ENCODE measurements around the gene PUS7.
A peak's percentile ranks its signal among the peaks of the same experiment; 100 is the strongest.
"Not testable (repeated sequence)": the region's sequence is repeated elsewhere in the genome, so short reads cannot be mapped to it uniquely, and the experiment has no call there.

Gene PUS7

DNA sequence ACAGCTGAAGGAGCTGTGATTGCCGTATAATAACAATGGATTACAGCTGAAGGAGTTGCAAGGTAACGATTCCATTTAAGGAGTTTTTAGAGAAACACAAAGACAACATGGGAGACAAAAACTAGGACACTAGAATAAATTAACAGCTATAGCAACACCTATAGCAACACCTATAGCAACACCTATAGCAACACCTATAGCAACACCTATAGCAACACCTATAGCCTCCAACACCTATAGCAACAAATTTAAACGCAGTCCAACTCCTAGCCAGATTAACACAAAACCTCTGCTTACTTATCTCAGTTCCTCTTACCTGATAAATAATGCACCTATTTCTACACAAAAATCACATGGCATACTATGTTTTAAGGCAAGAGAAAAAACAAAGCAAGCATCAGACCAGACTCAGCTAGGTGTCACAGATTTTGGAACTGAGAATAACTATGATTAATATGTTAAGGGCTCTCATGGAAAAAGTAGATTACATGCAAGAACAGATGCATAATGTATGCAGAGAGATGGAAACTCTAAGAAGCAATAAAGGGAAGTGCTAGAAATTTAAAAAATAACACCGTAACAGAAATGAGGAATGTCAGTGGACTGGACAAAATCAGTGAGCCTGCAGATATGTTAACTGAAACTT lies 77.6 kb downstream of the PUS7 start:
- no peak for DNase-seq

DNA sequence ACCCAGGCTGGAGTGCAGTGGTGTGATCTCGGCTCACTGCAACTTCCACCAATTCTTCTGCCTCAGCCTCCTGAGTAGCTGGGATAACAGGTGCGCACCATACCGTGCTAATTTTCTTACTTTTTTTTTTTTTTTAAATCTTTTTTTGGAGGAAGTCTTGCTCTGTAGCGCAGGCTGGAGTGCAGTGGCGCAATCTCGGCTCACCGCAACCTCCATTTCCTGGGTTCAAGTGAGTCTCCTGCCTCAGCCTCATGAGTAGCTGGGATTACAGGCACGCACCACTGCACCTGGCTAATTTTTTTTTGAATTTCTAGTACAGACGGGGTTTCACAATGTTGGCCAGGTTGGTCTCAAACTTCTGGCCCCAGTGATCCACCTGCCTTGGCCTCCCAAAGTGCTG lies 79.9 kb downstream of the PUS7 start:
- not testable (repeated sequence) for DNase-seq

DNA sequence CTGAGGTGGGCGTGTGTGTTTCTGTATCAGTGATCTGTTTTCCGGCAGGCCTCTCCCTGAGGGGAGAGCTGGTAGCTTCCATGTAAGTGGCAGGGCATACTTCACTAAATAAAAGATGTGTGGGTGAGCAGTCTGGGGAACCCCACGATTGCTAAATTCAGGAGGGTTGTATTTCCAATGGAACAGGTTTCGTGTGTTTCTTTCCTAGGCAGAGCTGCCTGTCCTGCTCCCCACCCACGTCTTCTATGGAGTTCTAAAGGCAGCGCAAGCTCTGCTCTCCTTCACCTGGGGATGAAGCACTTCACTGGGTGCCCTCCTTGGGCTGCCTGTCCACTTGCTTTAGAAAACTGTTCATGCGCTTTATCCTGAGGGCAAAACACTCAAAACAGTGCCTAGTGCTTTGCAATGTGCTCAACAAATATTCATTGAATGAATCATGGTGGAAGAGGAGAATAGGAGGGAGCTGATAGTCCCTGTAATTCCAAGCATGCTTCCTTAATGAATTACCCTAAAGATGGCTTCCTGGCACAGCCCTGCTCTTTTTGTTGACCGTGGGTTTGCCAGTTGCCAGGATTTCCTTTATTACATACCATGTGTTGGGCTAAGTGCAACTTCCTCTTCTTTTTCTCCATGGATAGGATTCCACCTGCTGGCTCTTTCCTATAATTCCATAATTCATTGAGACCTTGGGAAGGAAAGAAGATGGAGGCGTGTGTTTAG lies 82.7 kb downstream of the PUS7 start:
- peak; percentile 8 for DNase-seq

DNA sequence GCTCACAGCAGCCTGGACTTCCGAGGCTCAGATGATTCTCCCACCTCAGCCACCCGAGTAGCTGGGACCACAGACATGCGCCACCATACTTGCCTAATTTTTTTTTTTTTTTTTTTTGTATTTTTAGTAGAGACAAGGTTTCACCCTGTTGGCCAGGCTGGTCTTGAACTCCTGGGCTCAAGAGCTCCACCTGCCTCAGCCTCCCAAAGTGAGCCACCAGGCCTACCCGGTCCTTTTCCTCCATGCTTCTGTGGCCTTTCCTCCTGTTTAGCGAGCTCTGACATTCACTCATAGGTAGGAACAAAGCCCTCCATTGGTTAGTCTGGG lies 83.3 kb downstream of the PUS7 start:
- DNase-seq: no peak

DNA sequence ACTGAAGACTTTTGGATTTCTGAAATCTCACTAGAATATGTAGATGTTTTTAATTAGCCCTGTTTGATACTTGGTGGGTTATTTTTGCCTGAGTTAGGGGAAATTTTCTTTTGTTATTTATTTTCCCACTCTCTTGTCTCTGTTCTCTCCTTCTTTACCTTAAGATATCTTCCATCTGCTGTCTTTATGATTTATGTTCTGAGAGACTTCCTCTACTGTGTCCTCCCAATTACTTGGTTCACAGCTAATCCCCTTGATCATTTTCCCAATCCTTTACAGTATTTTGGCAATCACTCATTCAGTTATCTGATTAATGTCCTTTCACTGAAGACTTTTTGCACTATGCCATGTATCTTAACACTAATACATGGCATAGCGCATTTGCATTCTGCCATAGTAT lies 83.8 kb downstream of the PUS7 start:
- no peak for DNase-seq

DNA sequence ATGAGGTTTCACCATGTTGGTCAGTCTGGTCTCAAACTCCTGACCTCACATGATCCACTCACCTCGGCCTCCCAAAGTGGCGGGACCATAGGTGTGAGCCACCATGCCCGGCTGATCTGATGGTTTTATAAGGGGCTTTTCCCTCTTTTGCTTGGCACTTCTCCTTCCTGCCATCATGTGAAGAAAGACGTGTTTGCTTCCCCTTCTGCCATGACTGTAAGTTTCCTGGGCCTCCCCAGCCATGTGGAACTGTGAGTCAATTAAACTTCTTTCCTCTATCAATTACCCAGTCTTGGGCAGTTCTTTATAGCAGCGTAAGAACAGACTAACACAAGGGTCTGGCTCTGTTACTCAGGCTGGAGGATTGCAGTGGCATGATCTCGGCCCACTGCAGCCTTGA lies 84.7 kb downstream of the PUS7 start:
- DNase-seq: not testable (repeated sequence)

DNA sequence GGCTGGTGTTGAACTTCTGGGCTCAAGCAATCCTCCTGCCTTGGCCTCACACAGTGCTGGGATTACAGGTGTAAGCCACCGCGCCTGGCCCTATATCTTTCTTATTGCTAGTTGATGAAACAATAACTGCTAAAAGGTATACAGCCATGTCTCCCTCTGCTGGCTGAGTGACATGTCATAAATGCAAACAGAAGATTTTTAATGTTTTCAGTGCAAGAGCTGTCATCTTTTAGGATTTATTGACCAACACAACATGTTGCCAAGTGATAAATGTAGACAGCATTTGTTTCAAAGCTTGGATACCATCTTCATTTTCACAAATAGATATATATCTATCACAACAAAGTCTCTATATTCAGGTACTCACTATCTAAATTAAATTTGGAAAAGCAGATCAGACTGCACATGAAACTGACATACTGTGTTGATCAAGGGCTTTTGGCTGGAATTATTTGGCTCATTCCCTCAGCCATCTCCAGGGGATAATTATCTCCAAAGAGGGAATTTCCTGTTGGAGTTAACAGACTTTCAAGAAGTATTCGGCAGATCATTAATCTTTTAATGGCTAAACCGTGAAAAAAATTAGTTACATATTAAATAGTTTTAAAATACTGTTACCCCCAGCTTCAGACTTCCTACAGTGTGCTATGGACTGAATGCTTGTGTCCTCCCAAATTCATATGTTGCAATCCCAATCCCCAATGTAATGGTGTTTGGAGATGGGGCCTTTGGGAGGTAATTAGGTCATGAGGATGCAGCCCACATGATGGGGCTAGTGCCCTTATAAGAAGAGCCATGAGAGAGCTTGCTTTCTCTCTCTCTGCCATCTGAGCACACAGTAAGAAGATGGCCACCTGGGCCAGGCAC lies 92.1 kb downstream of the PUS7 start:
- peak; percentile 50 for DNase-seq

DNA sequence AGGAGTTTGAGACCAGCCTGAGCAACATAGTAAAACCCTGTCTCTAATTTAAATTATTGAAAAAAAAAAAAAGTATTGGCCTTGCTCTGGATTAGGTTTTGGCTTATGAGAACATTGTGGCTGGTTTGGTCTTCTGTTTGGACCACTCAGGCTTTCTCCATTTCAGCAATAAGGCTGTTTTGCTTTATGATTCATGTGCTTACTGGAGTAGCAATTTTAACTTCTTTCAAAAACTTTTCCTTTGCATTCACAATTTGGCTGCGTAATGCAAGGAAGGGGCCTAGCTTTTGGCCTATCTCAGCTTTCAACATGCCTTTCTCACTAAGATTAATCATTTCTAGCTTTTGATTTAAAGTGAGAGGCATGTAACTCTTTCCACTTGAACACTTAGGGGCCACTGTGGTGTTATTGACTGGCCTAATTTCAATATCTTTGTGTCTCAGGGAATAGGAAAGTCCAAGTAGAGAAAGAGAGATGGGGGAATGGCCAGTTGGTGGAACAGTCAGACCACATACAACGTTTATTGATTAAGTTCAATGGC lies 95.4 kb downstream of the PUS7 start:
- no peak for DNase-seq

DNA sequence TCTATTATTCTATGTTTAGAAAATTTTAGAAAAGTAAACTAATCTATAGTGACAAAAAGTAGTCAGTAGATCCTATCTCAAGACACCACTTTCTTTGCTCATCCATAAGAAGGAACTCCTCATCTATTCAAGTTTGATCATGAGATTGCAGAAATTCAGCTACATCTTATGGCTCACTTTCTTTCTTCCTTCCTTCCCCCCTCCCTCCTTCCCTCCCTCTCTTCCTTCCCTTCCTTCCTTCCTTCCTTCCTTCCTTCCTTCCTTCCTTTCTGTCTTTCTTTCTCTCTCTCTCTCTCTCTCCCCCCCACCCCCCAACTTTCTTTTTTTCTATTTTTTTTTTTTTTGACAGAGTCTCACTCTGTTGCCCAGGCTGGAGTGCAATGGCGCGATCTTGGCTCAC lies 98.1 kb downstream of the PUS7 start:
- no peak for DNase-seq

DNA sequence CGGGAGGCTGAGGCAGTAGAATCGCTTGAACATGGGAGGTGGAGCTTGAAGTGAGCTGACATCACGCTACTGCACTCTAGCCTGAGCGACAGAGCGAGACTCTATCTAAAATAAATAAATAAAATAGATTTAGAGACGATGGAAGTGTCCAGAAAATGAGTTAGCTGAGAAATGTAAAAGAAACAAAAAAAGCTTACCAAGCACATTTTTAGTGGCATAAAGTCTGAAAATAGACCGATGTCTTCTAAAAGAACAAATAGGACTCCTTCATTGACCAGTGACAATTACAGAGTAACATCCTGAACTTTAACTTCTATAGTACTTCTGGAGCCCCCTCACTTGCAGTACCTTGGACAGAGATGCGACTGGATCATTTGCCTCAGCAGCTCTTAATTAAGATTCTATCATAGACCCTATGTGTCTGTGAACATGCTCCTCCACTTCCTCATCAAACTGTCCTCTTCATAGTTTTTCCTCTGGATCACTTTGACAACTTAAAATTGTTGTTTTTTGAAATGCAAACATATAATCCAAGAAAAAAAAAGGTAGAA lies 108.1 kb downstream of the PUS7 start:
- DNase-seq: no peak

DNA sequence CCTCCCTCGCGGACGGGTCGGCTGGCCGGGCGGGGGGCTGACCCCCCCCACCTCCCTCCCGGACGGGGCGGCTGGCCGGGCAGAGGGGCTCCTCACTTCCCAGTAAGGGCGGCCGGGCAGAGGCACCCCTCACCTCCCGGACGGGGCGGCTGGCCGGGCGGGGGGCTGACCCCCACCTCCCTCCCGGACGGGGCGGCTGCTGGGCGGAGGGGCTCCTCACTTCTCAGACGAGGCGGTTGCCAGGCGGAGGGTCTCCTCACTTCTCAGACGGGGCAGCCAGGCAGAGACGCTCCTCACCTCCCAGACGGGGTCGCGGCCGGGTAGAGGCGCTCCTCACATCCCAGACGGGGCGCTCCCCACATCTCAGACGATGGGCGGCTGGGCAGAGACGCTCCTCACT lies 111.3 kb downstream of the PUS7 start:
- DNase-seq: not testable (repeated sequence)

DNA sequence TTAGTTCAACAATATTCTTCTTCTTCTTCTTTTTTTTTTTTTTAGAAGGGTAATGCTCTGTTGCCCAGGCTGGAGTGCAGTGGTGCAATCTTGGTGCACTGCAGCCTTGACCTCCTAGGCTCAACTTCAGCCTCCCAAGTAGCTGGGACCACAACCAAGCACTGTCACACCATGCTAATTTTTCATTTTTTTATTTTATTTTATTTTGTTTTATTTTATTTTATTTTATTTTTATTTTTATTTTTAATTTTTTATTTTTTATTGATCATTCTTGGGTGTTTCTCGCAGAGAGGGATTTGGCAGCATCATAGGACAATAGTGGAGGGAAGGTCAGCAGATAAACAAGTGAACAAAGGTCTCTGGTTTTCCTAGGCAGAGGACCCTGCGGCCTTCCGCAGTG lies 112.3 kb downstream of the PUS7 start:
- not testable (repeated sequence) for DNase-seq

DNA sequence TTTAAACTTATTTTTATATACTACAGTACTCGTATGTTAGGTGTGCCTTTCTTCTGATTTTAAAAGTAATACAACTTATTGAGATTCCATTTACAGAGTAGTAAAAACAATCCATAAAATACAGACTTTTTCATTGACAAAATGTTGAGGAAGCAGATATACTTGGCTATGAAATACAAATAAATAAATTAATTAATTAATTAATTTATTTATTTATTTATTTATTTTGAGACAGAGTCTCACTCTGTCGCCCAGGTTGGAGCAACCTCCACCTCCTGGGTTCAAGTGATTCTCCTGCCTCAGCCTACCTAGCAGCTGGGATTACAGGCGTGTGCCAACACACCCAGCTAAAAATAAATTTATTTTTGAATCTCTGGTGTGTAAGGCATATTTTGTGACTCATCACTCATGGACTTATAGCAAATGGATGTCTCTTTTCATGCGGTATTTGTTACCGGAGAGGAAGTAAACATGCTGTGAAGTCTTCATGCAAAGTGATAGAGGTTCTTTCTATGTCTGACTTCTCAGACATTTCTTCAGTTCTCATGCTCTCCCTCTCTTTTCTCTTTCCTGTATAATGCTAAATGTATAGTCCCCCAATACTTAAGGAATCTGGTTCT lies 113.2 kb downstream of the PUS7 start:
- DNase-seq: no peak
